AG09319 (cell line): ENCODE data around the gene ABT1.

Experiments
- DNase-seq: peaks from one replicate; pipeline ENCODE4 v3.0.0-alpha.2; 2010; ENCODE audit warnings: low read depth; ENCODE audit errors: extremely low read depth
- TF ChIP-seq, protein P1 (sequence below): IDR thresholded peaks from 2 replicates; pipeline ENCODE4 v1.5.1; 2011; ENCODE audit warnings: low read depth, mild to moderate bottlenecking, inconsistent platforms, low read length, moderate library complexity

ABT1 gene

DNA sequence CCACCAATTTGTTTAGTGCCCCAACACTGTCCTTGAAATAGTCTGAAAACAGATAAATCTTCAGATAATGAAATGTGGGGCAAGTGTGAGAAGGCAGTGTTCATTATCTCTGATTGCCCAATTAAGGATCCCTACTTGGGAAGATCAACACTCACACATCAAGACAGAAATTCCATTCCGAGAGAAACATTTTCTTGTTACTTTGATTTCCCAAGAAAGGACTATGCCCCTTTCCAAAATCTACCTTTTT lies 42.4 kb upstream of the ABT1 start:
- TF ChIP-seq, protein P1, sequence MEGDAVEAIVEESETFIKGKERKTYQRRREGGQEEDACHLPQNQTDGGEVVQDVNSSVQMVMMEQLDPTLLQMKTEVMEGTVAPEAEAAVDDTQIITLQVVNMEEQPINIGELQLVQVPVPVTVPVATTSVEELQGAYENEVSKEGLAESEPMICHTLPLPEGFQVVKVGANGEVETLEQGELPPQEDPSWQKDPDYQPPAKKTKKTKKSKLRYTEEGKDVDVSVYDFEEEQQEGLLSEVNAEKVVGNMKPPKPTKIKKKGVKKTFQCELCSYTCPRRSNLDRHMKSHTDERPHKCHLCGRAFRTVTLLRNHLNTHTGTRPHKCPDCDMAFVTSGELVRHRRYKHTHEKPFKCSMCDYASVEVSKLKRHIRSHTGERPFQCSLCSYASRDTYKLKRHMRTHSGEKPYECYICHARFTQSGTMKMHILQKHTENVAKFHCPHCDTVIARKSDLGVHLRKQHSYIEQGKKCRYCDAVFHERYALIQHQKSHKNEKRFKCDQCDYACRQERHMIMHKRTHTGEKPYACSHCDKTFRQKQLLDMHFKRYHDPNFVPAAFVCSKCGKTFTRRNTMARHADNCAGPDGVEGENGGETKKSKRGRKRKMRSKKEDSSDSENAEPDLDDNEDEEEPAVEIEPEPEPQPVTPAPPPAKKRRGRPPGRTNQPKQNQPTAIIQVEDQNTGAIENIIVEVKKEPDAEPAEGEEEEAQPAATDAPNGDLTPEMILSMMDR: no peak
- no peak for DNase-seq

DNA sequence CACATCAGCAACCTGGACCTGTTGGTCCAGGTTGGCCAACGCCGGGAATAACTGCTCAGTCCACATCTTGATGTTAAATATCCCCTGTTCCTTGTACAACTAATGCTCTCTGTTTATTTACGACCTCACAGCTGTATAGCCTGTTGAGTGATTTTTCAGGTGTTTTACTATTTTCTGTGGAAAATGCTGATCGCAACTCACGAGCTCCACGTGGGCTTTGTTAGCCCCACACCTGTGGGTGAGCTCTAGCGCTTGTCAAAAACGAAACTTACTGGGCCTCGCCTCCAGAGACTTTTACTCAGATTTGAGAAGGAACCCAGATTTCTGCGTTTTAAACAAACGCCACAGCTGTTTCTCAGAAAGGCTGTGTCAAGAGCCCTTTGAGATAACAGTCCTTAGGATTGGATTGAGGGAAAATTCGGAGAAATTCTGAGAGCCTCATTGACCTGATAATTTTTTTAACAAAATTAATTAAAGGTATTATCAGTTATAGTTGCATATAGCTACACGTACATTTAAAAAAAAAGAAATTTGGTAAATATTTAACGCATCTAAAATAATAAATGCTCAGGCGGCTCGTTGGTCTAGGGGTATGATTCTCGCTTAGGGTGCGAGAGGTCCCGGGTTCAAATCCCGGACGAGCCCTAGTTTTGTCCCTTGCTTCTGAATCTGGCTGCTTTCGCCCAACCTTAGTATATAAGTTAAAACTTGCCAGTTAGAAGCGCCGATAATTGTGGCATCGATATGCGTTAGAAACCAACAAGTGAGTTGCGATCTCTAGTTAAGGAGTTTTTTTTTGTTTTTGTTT lies 41.9 kb upstream of the ABT1 start:
- DNase-seq: no peak
- TF ChIP-seq, protein P1: no peak

DNA sequence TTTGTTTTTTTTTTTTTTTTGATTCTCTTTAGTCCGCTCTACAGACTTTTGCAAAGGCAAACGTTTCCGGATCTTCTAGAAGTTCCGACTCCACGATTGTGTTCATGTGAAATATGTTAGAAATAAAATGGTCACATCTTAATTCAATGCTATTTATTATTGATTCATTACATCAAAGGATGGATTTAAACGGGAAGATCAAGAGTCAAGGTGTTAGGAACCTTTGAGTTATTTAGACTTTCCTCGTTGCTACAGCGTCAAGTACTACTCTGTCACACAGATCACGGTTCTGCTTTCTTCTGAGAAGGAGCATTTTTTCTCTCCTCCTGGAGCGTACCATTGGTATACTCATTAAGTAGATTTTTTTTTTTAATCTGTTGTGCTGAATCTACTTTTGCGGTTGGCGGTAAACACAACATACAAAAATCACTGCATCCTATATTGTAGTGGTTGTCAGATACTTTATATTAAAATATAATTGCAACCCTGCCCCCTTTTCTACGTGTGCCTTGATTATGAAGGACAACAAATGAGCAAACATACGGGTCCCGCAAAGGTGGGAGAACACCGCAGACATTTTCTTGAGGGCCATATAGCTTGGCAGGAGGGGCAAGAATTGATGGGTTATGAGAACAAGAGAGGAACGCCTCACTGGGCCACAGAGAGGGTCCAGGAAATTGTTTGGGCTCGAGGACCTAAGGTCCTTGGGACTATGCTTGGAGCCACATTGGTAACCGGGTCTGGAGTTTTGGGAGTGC lies 41.1 kb upstream of the ABT1 start:
- TF ChIP-seq, protein P1: no peak
- DNase-seq: no peak

DNA sequence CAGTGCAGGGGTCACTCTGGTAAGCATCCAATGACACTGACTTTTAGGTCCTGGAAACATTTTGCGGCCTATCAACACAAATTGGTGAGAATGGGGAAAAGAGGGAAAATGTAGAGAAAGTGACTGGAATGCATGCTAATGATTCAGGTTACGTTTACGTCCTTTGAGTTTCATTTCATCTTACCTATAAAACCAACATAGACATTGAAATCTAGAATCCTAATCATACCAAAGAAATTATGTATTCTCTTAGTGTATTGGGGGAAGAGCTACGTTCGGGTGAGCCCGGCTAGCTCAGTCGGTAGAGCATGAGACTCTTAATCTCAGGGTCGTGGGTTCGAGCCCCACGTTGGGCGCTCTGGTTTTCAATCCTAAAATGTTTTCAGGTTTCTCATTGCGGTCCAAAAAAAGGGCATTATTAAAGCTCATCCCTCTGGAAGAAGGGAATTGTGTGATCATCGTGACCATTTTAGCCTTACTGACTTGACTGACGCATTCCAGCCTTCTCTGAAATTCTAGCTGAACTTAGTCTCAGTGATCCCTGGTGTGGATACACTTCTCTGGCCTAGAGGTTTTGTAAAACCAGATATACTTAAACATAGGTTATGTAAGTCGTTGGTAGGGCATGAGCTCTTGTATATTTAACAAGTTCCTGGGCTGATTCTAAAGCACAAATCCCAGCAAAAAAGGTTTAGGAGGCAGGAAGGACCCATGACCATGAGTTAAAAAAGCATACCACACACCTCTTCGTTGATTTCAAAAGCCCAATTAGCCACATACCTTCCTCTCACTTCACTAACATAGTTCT lies 40.3 kb upstream of the ABT1 start:
- TF ChIP-seq, protein P1: no peak
- peak; percentile 83 for DNase-seq

DNA sequence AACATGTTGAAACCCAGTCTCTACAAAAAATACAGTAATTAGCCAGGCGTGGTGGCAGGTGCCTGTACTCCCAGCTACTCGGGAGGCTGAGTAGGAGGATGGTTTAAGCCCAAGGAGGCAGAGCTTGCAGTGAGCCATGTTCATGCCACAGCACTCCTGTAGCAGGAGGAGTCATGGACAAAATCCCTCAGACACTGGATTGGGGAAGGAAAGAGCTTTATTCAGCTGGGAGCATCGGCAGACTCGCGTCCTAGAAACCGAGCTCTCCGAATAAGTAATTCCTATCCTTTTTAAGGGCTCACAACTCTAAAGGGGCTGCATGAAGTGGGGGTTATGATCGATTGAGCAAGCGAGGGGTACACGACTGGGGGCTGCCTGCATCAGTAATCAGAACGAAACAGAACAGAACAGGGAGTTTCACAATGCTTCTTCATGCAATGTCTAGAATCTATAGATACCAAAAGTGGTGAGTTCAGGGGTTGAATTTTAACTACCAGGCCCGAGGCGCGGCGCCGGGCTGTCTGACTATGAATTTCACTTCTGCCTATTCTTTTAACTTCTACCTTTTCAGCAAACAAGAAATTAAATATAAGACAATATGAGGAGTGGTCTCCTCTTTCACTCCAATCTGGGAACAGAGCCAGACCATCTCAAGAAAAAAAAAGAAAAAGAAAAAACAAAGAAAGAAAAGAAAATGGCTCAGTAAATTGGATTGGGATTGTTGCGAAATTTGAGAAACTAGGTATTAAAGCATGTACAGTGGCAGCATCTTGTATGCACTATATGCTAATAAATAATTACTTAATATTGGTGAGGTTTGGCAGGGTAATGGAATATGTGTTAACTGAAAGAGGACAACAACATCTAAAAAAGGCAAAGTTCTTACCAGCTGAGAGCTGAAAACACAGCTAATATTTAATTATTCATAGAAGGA lies 35.0 kb upstream of the ABT1 start:
- no peak for DNase-seq
- TF ChIP-seq, protein P1: no peak

DNA sequence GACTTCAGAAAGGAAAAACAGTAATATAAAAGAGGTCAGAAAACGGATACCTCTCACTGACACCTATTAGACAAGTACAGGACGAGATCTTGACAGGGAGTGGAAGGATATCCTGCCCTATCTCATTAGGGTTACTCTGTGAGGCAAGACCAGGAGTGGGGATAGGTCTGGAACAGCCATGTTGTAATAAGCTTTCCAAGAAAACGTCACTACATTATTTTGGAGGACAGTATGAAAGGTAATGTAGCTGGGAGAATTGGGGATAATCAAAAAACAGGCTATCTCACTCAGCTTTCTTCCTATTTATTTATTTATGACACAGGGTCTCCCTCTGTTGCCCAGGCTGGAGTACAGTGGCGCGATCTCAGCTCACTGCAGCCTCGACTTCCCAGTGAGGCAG lies 33.3 kb upstream of the ABT1 start:
- TF ChIP-seq, protein P1: no peak
- no peak for DNase-seq
